HEK293T (cell line): Measurements from ENCODE around the gene LRRFIP1.

Source experiments
- ARNT ChIP-seq: fragments of 450-650 bp; IDR thresholded peaks from 2 replicates; pipeline ENCODE4 v1.6.1; 2017; ENCODE audit warnings: mild to moderate bottlenecking
- BHLHE40 ChIP-seq: fragments of 450-650 bp; IDR thresholded peaks from 2 replicates; pipeline ENCODE4 v1.6.1; 2016; ENCODE audit warnings: mild to moderate bottlenecking, moderate library complexity, borderline replicate concordance
- FOXA1 ChIP-seq: fragments of 450-650 bp; IDR thresholded peaks from 2 replicates; pipeline ENCODE4 v1.6.1; 2016; ENCODE audit warnings: mild to moderate bottlenecking
- FOXM1 ChIP-seq: fragments of 450-650 bp; IDR thresholded peaks from 2 replicates; pipeline ENCODE4 v1.6.1; 2017; ENCODE audit warnings: mild to moderate bottlenecking, borderline replicate concordance
- HDGF ChIP-seq: fragments of 450-650 bp; IDR thresholded peaks from 2 replicates; pipeline ENCODE4 v1.6.1; 2017; ENCODE audit warnings: antibody characterized with exemption, borderline replicate concordance
- NFRKB ChIP-seq: fragments of 450-650 bp; IDR thresholded peaks from 2 replicates; pipeline ENCODE4 v1.6.1; 2016; ENCODE audit warnings: mild to moderate bottlenecking, moderate library complexity
- SP1 ChIP-seq: fragments of 450-650 bp; IDR thresholded peaks from 2 replicates; pipeline ENCODE4 v1.6.1; 2017
- SUZ12 ChIP-seq: fragments of 450-650 bp; IDR thresholded peaks from 2 replicates; pipeline ENCODE4 v1.6.1; 2016; ENCODE audit warnings: mild to moderate bottlenecking
- TARDBP ChIP-seq: fragments of 450-650 bp; IDR thresholded peaks from 2 replicates; pipeline ENCODE4 v1.6.1; 2016

- no peak for TF ChIP-seq SUZ12
- TF ChIP-seq FOXA1 = no peak
- TF ChIP-seq SP1 = no peak
- no peak for TF ChIP-seq HDGF
- TF ChIP-seq NFRKB = no peak
- no peak for TF ChIP-seq TARDBP
- TF ChIP-seq BHLHE40 = no peak; the same call in 1 of the 2 replicates
- no peak for TF ChIP-seq ARNT
- TF ChIP-seq FOXM1 = no peak
Observed at GRCh38 chr2:237699870-237700511, 72.6 kb downstream of the LRRFIP1 start.
